HCT116 (cell line): ENCODE results near the gene CHTF8. TPM values are rescaled to one million over a fixed set of nuclear protein-coding genes. Genes with fewer than 3 reads are reported as not detected.

ENCODE experiments used
- ATAC-seq: fragments of 200-7000 bp; cut with Tn5 transposase; 2 replicates; pipeline ENCODE4 v1.9.1; 2020; ENCODE audit warnings: mild to moderate bottlenecking, moderate library complexity
- BruUV-seq: library from RNA; stranded (reverse); fragments of 400-500 nt; replicated peaks from 2 replicates; lab custom pipeline; 2021; lab: Mats Ljungman, UMichigan
- CTCF ChIA-PET: fragments of 300-600 bp; sonication (Branson Sonifier 250); formaldehyde crosslinking; loops from one replicate; lab custom pipeline; 2021; ENCODE audit warnings: antibody characterized with exemption; lab: Charles Lee
- POLR2A ChIA-PET: fragments of 300-600, 350-600 bp; sonication (Branson Sonifier 250); formaldehyde crosslinking; loops from one replicate; lab custom pipeline; 2021; ENCODE audit warnings: antibody characterized with exemption; lab: Charles Lee
- RAD21 ChIA-PET, 2 experiments: fragments of 300-600 bp; sonication (Branson Sonifier 250); formaldehyde crosslinking; loops; one replicate each; lab custom pipeline; 2023; ENCODE audit warnings: low total read pairs in 2 of 2; ENCODE audit not compliant: uncharacterized antibody in 2 of 2, unreplicated experiment in 2 of 2, low non-redundant PET in 1 of 2; lab: Charles Lee
- DNase-seq: peaks from one replicate; pipeline ENCODE4 v3.0.0-alpha.2; 2010; ENCODE audit warnings: low read depth, low spot score
- H2AFZ ChIP-seq: fragments of 200-600 bp; shearing (Covaris generic), sonication (generic); 2 replicates; pipeline ENCODE4 v1.6.1; 2017; ENCODE audit warnings: low read depth, mixed run types, mixed read lengths, antibody characterized with exemption, low read length; ENCODE audit not compliant: poor library complexity, severe bottlenecking
- H3K27ac ChIP-seq: 2 replicates; pipeline ENCODE4 v1.5.1; 2012; ENCODE audit warnings: low read depth, low read length
- H3K27me3 ChIP-seq: fragments of 200-600 bp; sonication (generic); 2 replicates; pipeline ENCODE4 v1.6.1; 2016; ENCODE audit warnings: mixed run types, low read length, mixed read lengths; ENCODE audit not compliant: insufficient read depth
- H3K36me3 ChIP-seq, 2 experiments: fragments of 200-500 bp in 1 of 2; fragments of 200-600 bp in 1 of 2; sonication (Bioruptor generic) in 1 of 2; sonication (generic) in 1 of 2; 2 replicates each; pipeline versions ENCODE4 v1.5.1 to v1.6.1; 2014 to 2016; ENCODE audit warnings: low read length in 2 of 2, inconsistent platforms in 1 of 2, mixed read lengths in 1 of 2, mixed run types in 1 of 2; ENCODE audit not compliant: insufficient read depth in 2 of 2, control insufficient read depth in 1 of 2
- H3K4me1 ChIP-seq, 2 experiments: fragments of 200-600 bp in 1 of 2; sonication (generic) in 1 of 2; 2 replicates each; pipeline versions ENCODE4 v1.5.1 to v1.6.1; 2012 to 2017; ENCODE audit warnings: low read length in 2 of 2, inconsistent platforms in 1 of 2, mild to moderate bottlenecking in 1 of 2, mixed read lengths in 1 of 2, mixed run types in 1 of 2, moderate library complexity in 1 of 2; ENCODE audit not compliant: insufficient read depth in 2 of 2, control insufficient read depth in 1 of 2
- H3K4me2 ChIP-seq: fragments of 200-600 bp; sonication (generic); 2 replicates; pipeline ENCODE4 v1.6.1; 2017; ENCODE audit warnings: mixed run types, low read length, mixed read lengths
- H3K4me3 ChIP-seq, 2 experiments: fragments of 200-600 bp in 1 of 2; sonication (generic) in 1 of 2; replicated peaks in 1 of 2; 2 replicates each; pipeline ENCODE4 v1.5.1; 2011 to 2016; ENCODE audit warnings: low read length in 2 of 2, control low read depth in 1 of 2, low read depth in 1 of 2, mild to moderate bottlenecking in 1 of 2, mixed read lengths in 1 of 2, mixed run types in 1 of 2
- H3K79me2 ChIP-seq: fragments of 200-600 bp; sonication (generic); 2 replicates; pipeline ENCODE4 v1.6.1; 2017; ENCODE audit warnings: mild to moderate bottlenecking, mixed run types, low read length, moderate library complexity, mixed read lengths; ENCODE audit not compliant: insufficient read depth
- H3K9ac ChIP-seq: fragments of 200-600 bp; sonication (generic); 2 replicates; pipeline ENCODE4 v1.6.1; 2016; ENCODE audit warnings: low read length, mixed read lengths
- H3K9me2 ChIP-seq: fragments of 200-600 bp; sonication (generic), shearing (Covaris generic); 2 replicates; pipeline ENCODE4 v1.6.1; 2017; ENCODE audit warnings: mixed run types, mild to moderate bottlenecking, moderate library complexity; ENCODE audit not compliant: insufficient read depth
- H3K9me3 ChIP-seq, 2 experiments: fragments of 200-500 bp in 1 of 2; fragments of 200-600 bp in 1 of 2; sonication (Bioruptor generic) in 1 of 2; sonication (generic) in 1 of 2; 2 replicates each; pipeline ENCODE4 v1.6.1; 2014 to 2017; ENCODE audit warnings: low read length in 2 of 2, mixed read lengths in 2 of 2, inconsistent platforms in 1 of 2, low read depth in 1 of 2, mild to moderate bottlenecking in 1 of 2, mixed run types in 1 of 2, moderate library complexity in 1 of 2; ENCODE audit not compliant: control insufficient read depth in 1 of 2, insufficient read depth in 1 of 2
- H4K20me1 ChIP-seq: fragments of 200-600 bp; sonication (generic), shearing (Covaris generic); 2 replicates; pipeline ENCODE4 v1.6.1; 2017; ENCODE audit warnings: mixed run types, mild to moderate bottlenecking, moderate library complexity; ENCODE audit not compliant: insufficient read depth
- ATF3 ChIP-seq: IDR thresholded peaks from 2 replicates; pipeline ENCODE4 v1.6.1; 2012
- CBX3 ChIP-seq: IDR thresholded peaks from 2 replicates; pipeline ENCODE4 v1.6.1; 2012; ENCODE audit warnings: low read depth
- CEBPB ChIP-seq: IDR thresholded peaks from 2 replicates; pipeline ENCODE4 v1.6.1; 2012; ENCODE audit warnings: low read depth
- EGR1 ChIP-seq: IDR thresholded peaks from 2 replicates; pipeline ENCODE4 v1.6.1; 2012; ENCODE audit warnings: low read depth
- ELF1 ChIP-seq: IDR thresholded peaks from 2 replicates; pipeline ENCODE4 v1.6.1; 2012; ENCODE audit warnings: low read depth, borderline replicate concordance
- EZH2phosphoT487 ChIP-seq: fragments of 200-600 bp; IDR thresholded peaks from 2 replicates; pipeline ENCODE4 v1.6.1; 2018; ENCODE audit warnings: antibody characterized with exemption, borderline replicate concordance
- FOSL1 ChIP-seq: IDR thresholded peaks from 2 replicates; pipeline ENCODE4 v1.6.1; 2012; ENCODE audit warnings: low read depth
- JUND ChIP-seq: IDR thresholded peaks from 2 replicates; pipeline ENCODE4 v1.6.1; 2012
- MAX ChIP-seq: IDR thresholded peaks from 2 replicates; pipeline ENCODE4 v1.6.1; 2012
- POLR2A ChIP-seq: IDR thresholded peaks from 2 replicates; pipeline ENCODE4 v1.7.0; 2011; ENCODE audit warnings: borderline replicate concordance; ENCODE audit not compliant: insufficient read depth, insufficient read length; ENCODE audit errors: extremely low read depth
- POLR2AphosphoS5 ChIP-seq: IDR thresholded peaks from 2 replicates; pipeline ENCODE4 v1.6.1; 2011; ENCODE audit warnings: mild to moderate bottlenecking, low read depth, low read length, moderate library complexity
- REST ChIP-seq: IDR thresholded peaks from 2 replicates; pipeline ENCODE4 v1.6.1; 2012; ENCODE audit warnings: low read depth
- SIN3A ChIP-seq: IDR thresholded peaks from 2 replicates; pipeline ENCODE4 v1.6.1; 2012; ENCODE audit warnings: low read depth
- SP1 ChIP-seq: IDR thresholded peaks from 2 replicates; pipeline ENCODE4 v1.6.1; 2012; ENCODE audit warnings: low read depth
- SRF ChIP-seq: IDR thresholded peaks from 2 replicates; pipeline ENCODE4 v1.6.1; 2012; ENCODE audit warnings: low read depth
- TCF7L2 ChIP-seq: IDR thresholded peaks from 2 replicates; pipeline ENCODE4 v1.7.0; 2011; ENCODE audit warnings: borderline replicate concordance, inconsistent platforms; ENCODE audit not compliant: insufficient read depth, insufficient read length; ENCODE audit errors: extremely low read depth
- YY1 ChIP-seq: IDR thresholded peaks from 2 replicates; pipeline ENCODE4 v1.6.1; 2011; ENCODE audit warnings: low read length, low read depth, moderate library complexity, mild to moderate bottlenecking; ENCODE audit not compliant: insufficient replicate concordance; ENCODE audit errors: extremely low read depth
- ZFX ChIP-seq: fragments of 450-650 bp; IDR thresholded peaks from 2 replicates; pipeline ENCODE4 v1.6.1; 2017
- intact Hi-C: fragments of 100-400 bp; cut with micrococcal nuclease; formaldehyde crosslinking; loops from 2 replicates; pipeline ENCODE4 v1.10.0; 2022
- total RNA-seq: library from RNA; stranded (reverse); gene quantifications from one replicate; pipeline ENCODE4 v1.2.1, GENCODE V29; 2021; ENCODE audit not compliant: unreplicated experiment

CHTF8 gene
- total RNA-seq, 1 experiment from 2014 or later, result 184 TPM

GRCh38 chr16:69071036-69071435 is 61.4 kb downstream of the CHTF8 start:
- Histone ChIP-seq H3K4me3 (no peak overlapping the region), H3K4me2 (peak overlapping the region; percentile 78), H3K36me3 (no peaks in the 10 kb centered on the region), H3K27me3 (no peaks in the 10 kb centered on the region), H3K27ac (peak overlapping the region; percentile 79), H4K20me1 (no peaks in the 10 kb centered on the region), H2AFZ (no peak overlapping the region), H3K9ac (peak overlapping the region; percentile 61), H3K79me2 (no peaks in the 10 kb centered on the region), H3K9me3 (no peaks in the 10 kb centered on the region), H3K9me2 (no peaks in the 10 kb centered on the region), H3K4me1 (peaks cover 60 to 88% of the 10 kb centered on the region in 2 experiments)
- POLR2A ChIA-PET, result interaction anchor here (0.7 to 3.2 kb wide), 5 partner anchors 11 to 87 kb away, joined by 3 to 21 read pairs (median 5); partner anchors contain the start of gene HAS3
- intact Hi-C loops, result no loop called here
- no peak for DNase-seq
- CTCF ChIA-PET, result interaction anchor here (2.5 kb wide), 1 partner anchor 20 kb away, joined by 11 read pairs; no protein-coding TSS in a partner anchor
- RAD21 ChIA-PET, result no interaction called here
- ATAC-seq, result no peak
- no peak for TF ChIP-seq POLR2AphosphoS5
- TF ChIP-seq ZFX, result no peak
- no TSS peak for BruUV-seq

- POLR2A ChIA-PET, result interaction anchor here (0.9 kb wide), 1 partner anchor 76 kb away, joined by 3 read pairs; no protein-coding TSS in a partner anchor
- ATAC-seq, result peak; percentile 23
- peak overlapping the region; percentile 80 for H3K27ac ChIP-seq
- 0 out of 2 replicates have a peak, but pooled peaks have one; percentile 6 for TF ChIP-seq FOSL1
- no peak for TF ChIP-seq TCF7L2
- TF ChIP-seq ATF3, result no peak
- TF ChIP-seq POLR2A, result no peak
- TF ChIP-seq JUND, result no peak
- TF ChIP-seq ZFX, result no peak
- peak; percentile 37; the same call in 1 of the 2 replicates for TF ChIP-seq SP1
- TF ChIP-seq SIN3A, result no peak
- no peak; the same call in 1 of the 2 replicates for TF ChIP-seq MAX
- peak; percentile 68; the same call in 1 of the 2 replicates for TF ChIP-seq CEBPB
- TF ChIP-seq CBX3, result no peak
- TF ChIP-seq EZH2phosphoT487, result no peak
- TF ChIP-seq EGR1, result no peak
- no peak for TF ChIP-seq YY1
- no peak for TF ChIP-seq POLR2AphosphoS5
- no peak for TF ChIP-seq ELF1
- no peak for TF ChIP-seq SRF
- TF ChIP-seq REST, result no peak
Observed at GRCh38 chr16:69069504-69069903, 62.9 kb downstream of the CHTF8 start.

More at GRCh38 chr16:69069504-69069903, 62.9 kb downstream of the CHTF8 start:
- no TSS peak for BruUV-seq
- peaks cover 75 to 89% of the 10 kb centered on the region in 2 experiments for H3K4me1 ChIP-seq
- H3K4me2 ChIP-seq, result peak overlapping the region; percentile 64
- H3K9me3 ChIP-seq, result no peaks in the 10 kb centered on the region
- ChIA-PET RAD21 (no interaction called here), CTCF (no interaction called here)
- H3K4me3 ChIP-seq, result peak overlapping the region in 1 of 2 experiments; percentile 4; a peak in 2 of 4 replicates
- no peaks in the 10 kb centered on the region for H4K20me1 ChIP-seq
- no peak overlapping the region for H2AFZ ChIP-seq
- no peaks in the 10 kb centered on the region for H3K36me3 ChIP-seq
- peak overlapping the region; percentile 55 for H3K9ac ChIP-seq
- no peaks in the 10 kb centered on the region for H3K79me2 ChIP-seq
- no peak for DNase-seq
- intact Hi-C loops, result loop anchor here (2.0 kb wide), 1 partner anchor 147 kb away; no protein-coding TSS in a partner anchor
- no peaks in the 10 kb centered on the region for H3K9me2 ChIP-seq
- no peaks in the 10 kb centered on the region for H3K27me3 ChIP-seq
